MM.1S (cell line): ENCODE results near the gene CRNKL1.

Source experiments
- CTCF ChIP-seq: fragments of 300-600 bp; sonication (generic); IDR thresholded peaks from 2 replicates; pipeline ENCODE4 v1.5.1; 2016; ENCODE audit warnings: antibody characterized with exemption, low read length, mixed read lengths
- EZH2 ChIP-seq: fragments of 300-600 bp; sonication (generic); optimal IDR thresholded peaks from 2 replicates; pipeline ENCODE3; 2017; ENCODE audit warnings: low read depth, mild to moderate bottlenecking, antibody characterized with exemption, low read length, mixed read lengths
- EZH2phosphoT487 ChIP-seq: fragments of 300-600 bp; sonication (generic); IDR thresholded peaks from 2 replicates; pipeline ENCODE4 v1.6.1; 2018; ENCODE audit warnings: antibody characterized with exemption, low read length

GRCh38 chr20:20063941-20064702, 11.9 kb upstream of the CRNKL1 start:
- TF ChIP-seq CTCF (no peak), EZH2 (no peak), EZH2phosphoT487 (no peak)
